Medulla oblongata (tissue), 1 donor: Measurements from ENCODE around the gene UMPS.

Source experiments
- DNase-seq: peaks from one replicate; pipeline ENCODE4 v3.0.0-alpha.2; 2015; ENCODE audit errors: extremely low spot score

Gene UMPS

GRCh38 chr3:124763644-124764358 lies 33.5 kb downstream of the UMPS start:
- no peak for DNase-seq

GRCh38 chr3:124764746-124765145 lies 34.5 kb downstream of the UMPS start:
- peak; percentile 87 for DNase-seq

GRCh38 chr3:124765197-124765840 lies 35.1 kb downstream of the UMPS start:
- DNase-seq: no peak

- DNase-seq: no peak
Observed at GRCh38 chr3:124766113-124767095, 36.2 kb downstream of the UMPS start.

- DNase-seq: no peak
Observed at GRCh38 chr3:124767264-124767663, 37.0 kb downstream of the UMPS start.

GRCh38 chr3:124767691-124768090 lies 37.4 kb downstream of the UMPS start:
- no peak for DNase-seq

- no peak for DNase-seq
Observed at GRCh38 chr3:124768812-124769211, 38.6 kb downstream of the UMPS start.

GRCh38 chr3:124769462-124769861 lies 39.2 kb downstream of the UMPS start:
- DNase-seq: no peak

- peak; percentile 57 for DNase-seq
Observed at GRCh38 chr3:124770336-124771082, 40.3 kb downstream of the UMPS start.

GRCh38 chr3:124771083-124771445 lies 40.8 kb downstream of the UMPS start:
- DNase-seq: no peak

- DNase-seq: peak; percentile 87
Observed at GRCh38 chr3:124772081-124772831, 42.0 kb downstream of the UMPS start.

GRCh38 chr3:124773351-124774326 lies 43.4 kb downstream of the UMPS start:
- DNase-seq: no peak

GRCh38 chr3:124774327-124774718 lies 44.1 kb downstream of the UMPS start:
- DNase-seq: no peak

- DNase-seq: no peak
Observed at GRCh38 chr3:124774841-124775402, 44.7 kb downstream of the UMPS start.

- DNase-seq: no peak
Observed at GRCh38 chr3:124775877-124776276, 45.6 kb downstream of the UMPS start.

GRCh38 chr3:124776856-124777255 lies 46.6 kb downstream of the UMPS start:
- no peak for DNase-seq

- no peak for DNase-seq
Observed at GRCh38 chr3:124777762-124778470, 47.7 kb downstream of the UMPS start.

- no peak for DNase-seq
Observed at GRCh38 chr3:124779116-124779515, 48.9 kb downstream of the UMPS start.

- DNase-seq: no peak
Observed at GRCh38 chr3:124779751-124780191, 49.5 kb downstream of the UMPS start.
